Astrocyte (in vitro differentiated cells and primary cell): Measurements from ENCODE around the gene LCOR. TPM values are rescaled to one million over a fixed set of nuclear protein-coding genes. Genes with fewer than 3 reads are reported as not detected.

Experiments used
- DNase-seq: peaks from one replicate; pipeline ENCODE4 v3.0.0-alpha.2; 2010; ENCODE audit warnings: low read depth
- FAIRE-seq: peaks from 2 replicates; lab custom pipeline; 2011; peaks lifted over from hg19 to GRCh38; lab: Jason Lieb, UNC
- H2AFZ ChIP-seq: 2 replicates; pipeline ENCODE4 v1.6.0; 2012; ENCODE audit warnings: low read depth, low read length, inconsistent platforms
- H3K27ac ChIP-seq: 2 replicates; pipeline ENCODE4 v1.5.1; 2011; ENCODE audit warnings: low read depth, low read length, inconsistent platforms
- H3K27me3 ChIP-seq: 2 replicates; pipeline ENCODE4 v1.6.0; 2011; ENCODE audit warnings: low read length, inconsistent platforms; ENCODE audit not compliant: insufficient read depth
- H3K36me3 ChIP-seq: 2 replicates; pipeline ENCODE4 v1.5.1; 2011; ENCODE audit warnings: low read length, inconsistent platforms; ENCODE audit not compliant: insufficient read depth
- H3K4me1 ChIP-seq: 2 replicates; pipeline ENCODE4 v1.5.1; 2011; ENCODE audit warnings: low read length, inconsistent platforms; ENCODE audit not compliant: insufficient read depth
- H3K4me2 ChIP-seq: 2 replicates; pipeline ENCODE4 v1.6.0; 2012; ENCODE audit warnings: low read length, inconsistent platforms
- H3K4me3 ChIP-seq: 2 replicates; pipeline ENCODE4 v1.5.1; 2011; ENCODE audit warnings: low read depth, mild to moderate bottlenecking, low read length, inconsistent platforms; ENCODE audit not compliant: insufficient read depth
- H3K79me2 ChIP-seq: 2 replicates; pipeline ENCODE4 v1.6.0; 2012; ENCODE audit warnings: mild to moderate bottlenecking, low read length, inconsistent platforms; ENCODE audit not compliant: insufficient read depth
- H3K9ac ChIP-seq: 2 replicates; pipeline ENCODE4 v1.6.0; 2012; ENCODE audit warnings: mild to moderate bottlenecking, low read length, inconsistent platforms
- H3K9me3 ChIP-seq: 2 replicates; pipeline ENCODE4 v1.5.1; 2012; ENCODE audit warnings: low read depth, mild to moderate bottlenecking, low read length, inconsistent platforms; ENCODE audit not compliant: insufficient read depth
- H4K20me1 ChIP-seq: 2 replicates; pipeline ENCODE4 v1.6.0; 2012; ENCODE audit warnings: low read length, inconsistent platforms; ENCODE audit not compliant: insufficient read depth
- H3K27ac Mint-ChIP-seq: one replicate; pipeline ENCODE4 v1.8.0; 2021; ENCODE audit warnings: mild to moderate bottlenecking, mixed read lengths; ENCODE audit not compliant: unreplicated experiment
- H3K27me3 Mint-ChIP-seq: one replicate; pipeline ENCODE4 v1.8.0; 2021; ENCODE audit warnings: low read depth, mixed read lengths; ENCODE audit not compliant: unreplicated experiment
- H3K36me3 Mint-ChIP-seq: one replicate; pipeline ENCODE4 v1.8.0; 2021; ENCODE audit warnings: low read depth, mixed read lengths; ENCODE audit not compliant: unreplicated experiment
- H3K4me1 Mint-ChIP-seq: one replicate; pipeline ENCODE4 v1.8.0; 2021; ENCODE audit warnings: low read depth, mixed read lengths; ENCODE audit not compliant: unreplicated experiment
- H3K4me3 Mint-ChIP-seq: one replicate; pipeline ENCODE4 v1.8.0; 2021; ENCODE audit warnings: mild to moderate bottlenecking, moderate library complexity, mixed read lengths; ENCODE audit not compliant: unreplicated experiment
- H3K9me3 Mint-ChIP-seq: one replicate; pipeline ENCODE4 v1.8.0; 2021; ENCODE audit warnings: mild to moderate bottlenecking, mixed read lengths; ENCODE audit not compliant: unreplicated experiment
- CTCF ChIP-seq: IDR thresholded peaks from 2 replicates; pipeline ENCODE4 v1.5.1; 2011; ENCODE audit warnings: low read depth, mild to moderate bottlenecking, inconsistent platforms, low read length, moderate library complexity; ENCODE audit not compliant: insufficient read depth
- EZH2 ChIP-seq: IDR thresholded peaks from 2 replicates; pipeline ENCODE4 v1.6.1; 2012; ENCODE audit warnings: mild to moderate bottlenecking, low read length, inconsistent platforms; ENCODE audit not compliant: insufficient read depth
- total RNA-seq: library from RNA; stranded (reverse); gene quantifications from 2 replicates; pipeline ENCODE4 v1.2.1, GENCODE V29; 2021

The LCOR gene
- total RNA-seq, 1 donor from 2014 or later, result 72.0 TPM

GRCh38 chr10:97001183-97001991, 169.3 kb downstream of the LCOR start:
- Mint-ChIP-seq H3K9me3 (peaks cover 5% of the 10 kb centered on the region), H3K4me1 (peaks cover 3% of the 10 kb centered on the region), H3K36me3 (no peaks in the 10 kb centered on the region), H3K4me3 (no peak overlapping the region), H3K27me3 (peaks cover 11% of the 10 kb centered on the region), H3K27ac (no peak overlapping the region)
- Histone ChIP-seq H3K36me3 (no peaks in the 10 kb centered on the region), H3K9ac (no peak overlapping the region), H3K27ac (no peak overlapping the region), H3K9me3 (no peaks in the 10 kb centered on the region), H3K27me3 (peaks cover 3% of the 10 kb centered on the region), H3K4me3 (no peak overlapping the region), H2AFZ (no peak overlapping the region), H4K20me1 (no peaks in the 10 kb centered on the region), H3K79me2 (no peaks in the 10 kb centered on the region), H3K4me1 (peaks cover 13% of the 10 kb centered on the region), H3K4me2 (no peak overlapping the region)
- FAIRE-seq, result no peak
- TF ChIP-seq EZH2 (no peak), CTCF (no peak)
- DNase-seq, result no peak

GRCh38 chr10:97002670-97003069, 170.6 kb downstream of the LCOR start:
- Histone ChIP-seq H3K9me3 (no peaks in the 10 kb centered on the region), H3K27me3 (peaks cover 3% of the 10 kb centered on the region), H3K4me1 (peaks cover 10% of the 10 kb centered on the region), H2AFZ (no peak overlapping the region), H3K4me3 (no peak overlapping the region), H3K4me2 (no peak overlapping the region), H3K79me2 (no peaks in the 10 kb centered on the region), H3K27ac (no peak overlapping the region), H3K36me3 (no peaks in the 10 kb centered on the region), H4K20me1 (no peaks in the 10 kb centered on the region), H3K9ac (no peak overlapping the region)
- no peak for FAIRE-seq
- Mint-ChIP-seq H3K9me3 (peaks cover 14% of the 10 kb centered on the region), H3K36me3 (no peaks in the 10 kb centered on the region), H3K27ac (no peak overlapping the region), H3K27me3 (peaks cover 11% of the 10 kb centered on the region), H3K4me3 (no peak overlapping the region), H3K4me1 (no peaks in the 10 kb centered on the region)
- no peak for DNase-seq
- TF ChIP-seq CTCF, result no peak
- TF ChIP-seq EZH2, result no peak

GRCh38 chr10:97003151-97003803, 171.2 kb downstream of the LCOR start:
- H3K27ac ChIP-seq, result no peak overlapping the region
- H3K4me1 ChIP-seq, result peaks cover 8% of the 10 kb centered on the region
- H3K9ac ChIP-seq, result no peak overlapping the region
- H3K27me3 Mint-ChIP-seq, result peaks cover 11% of the 10 kb centered on the region
- H3K27me3 ChIP-seq, result peaks cover 3% of the 10 kb centered on the region
- no peak overlapping the region for H3K27ac Mint-ChIP-seq
- no peak overlapping the region for H3K4me3 ChIP-seq
- no peak for DNase-seq
- H3K9me3 Mint-ChIP-seq, result peaks cover 14% of the 10 kb centered on the region
- no peak overlapping the region for H3K4me3 Mint-ChIP-seq
- H3K79me2 ChIP-seq, result no peaks in the 10 kb centered on the region
- H2AFZ ChIP-seq, result no peak overlapping the region
- TF ChIP-seq EZH2 (no peak), CTCF (no peak)
- no peak for FAIRE-seq
- no peak overlapping the region for H3K4me2 ChIP-seq
- no peaks in the 10 kb centered on the region for H3K4me1 Mint-ChIP-seq
- H4K20me1 ChIP-seq, result no peaks in the 10 kb centered on the region
- no peaks in the 10 kb centered on the region for H3K36me3 ChIP-seq
- no peaks in the 10 kb centered on the region for H3K36me3 Mint-ChIP-seq
- no peaks in the 10 kb centered on the region for H3K9me3 ChIP-seq
